HG03575 (cell line): ENCODE data around the gene STEAP2.
"Not testable (repeated sequence)": the region's sequence is repeated elsewhere in the genome, so short reads cannot be mapped to it uniquely, and the experiment has no call there.

Experiments used
- ATAC-seq: cut with Tn5 transposase; IDR thresholded peaks from one replicate; pipeline ENCODE4 v1.9.1; 2021; ENCODE audit not compliant: unreplicated experiment, insufficient number of reproducible peaks, low FRiP score; ENCODE audit errors: extremely low read depth

The STEAP2 gene

GRCh38 chr7:90229682-90230081 is 18.1 kb downstream of the STEAP2 start:
- ATAC-seq = no peak

GRCh38 chr7:90230834-90231233 is 19.3 kb downstream of the STEAP2 start:
- ATAC-seq = no peak

GRCh38 chr7:90231304-90231703 is 19.8 kb downstream of the STEAP2 start:
- ATAC-seq = no peak

- ATAC-seq = no peak
These were observed 20.9 kb downstream of the STEAP2 start for GRCh38 chr7:90232430-90232829.

GRCh38 chr7:90233569-90233968 is 22.0 kb downstream of the STEAP2 start:
- no peak for ATAC-seq

GRCh38 chr7:90236721-90237289 is 25.3 kb downstream of the STEAP2 start:
- ATAC-seq = no peak

GRCh38 chr7:90238022-90238421 is 26.5 kb downstream of the STEAP2 start:
- ATAC-seq = no peak

GRCh38 chr7:90238583-90238982 is 27.0 kb downstream of the STEAP2 start:
- ATAC-seq = no peak

GRCh38 chr7:90239050-90239449 is 27.5 kb downstream of the STEAP2 start:
- no peak for ATAC-seq

- no peak for ATAC-seq
These were observed 28.2 kb downstream of the STEAP2 start for GRCh38 chr7:90239625-90240228.

- peak; percentile 38 for ATAC-seq
These were observed 31.0 kb downstream of the STEAP2 start for GRCh38 chr7:90242369-90243168.

- ATAC-seq = no peak
These were observed 32.0 kb downstream of the STEAP2 start for GRCh38 chr7:90243556-90243955.

GRCh38 chr7:90244565-90244908 is 33.0 kb downstream of the STEAP2 start:
- ATAC-seq = no peak

GRCh38 chr7:90244909-90245851 is 33.6 kb downstream of the STEAP2 start, which contains the start of gene CFAP69:
TSS of gene CFAP69 (plus strand) at chr7:90245174. CDS start at chr7:90245425, 251 bp downstream.
- ATAC-seq = peak; percentile 76

GRCh38 chr7:90246171-90246570 is 34.6 kb downstream of the STEAP2 start:
- ATAC-seq = no peak

GRCh38 chr7:90248706-90249105 is 37.2 kb downstream of the STEAP2 start:
- no peak for ATAC-seq

GRCh38 chr7:90250601-90251303 is 39.2 kb downstream of the STEAP2 start:
- ATAC-seq = no peak

GRCh38 chr7:90251304-90251635 is 39.7 kb downstream of the STEAP2 start:
- no peak for ATAC-seq

GRCh38 chr7:90256011-90256410 is 44.5 kb downstream of the STEAP2 start:
- not testable (repeated sequence) for ATAC-seq
